Measurements from ENCODE around the gene PTPRC. TPM values are rescaled to one million over a fixed set of nuclear protein-coding genes. Genes with fewer than 3 reads are reported as not detected.

PTPRC gene
- total and polyA plus RNA-seq, 2 donors, result 130 to 490 TPM

- H3K27ac ChIP-seq (ENCODE audit: low read depth in 1 of 2, low read length in 1 of 2), result no peak overlapping the region
- peaks cover 29 to 59% of the 10 kb centered on the region in 2 donors for H3K4me1 ChIP-seq (ENCODE audit: control insufficient read depth in 2 of 2, insufficient read depth in 2 of 2, low read length in 2 of 2)
- no peaks in the 10 kb centered on the region for H3K36me3 ChIP-seq (ENCODE audit: control insufficient read depth in 2 of 2, insufficient read depth in 2 of 2, low read length in 1 of 2)
- no peak overlapping the region for H3K4me3 ChIP-seq (ENCODE audit: low read length in 2 of 2)
- no peaks in the 10 kb centered on the region for H3K9me3 ChIP-seq (ENCODE audit: control insufficient read depth in 2 of 2, insufficient read depth in 1 of 2, low read length in 1 of 2)
- no peaks in the 10 kb centered on the region for H3K27me3 ChIP-seq (ENCODE audit: control insufficient read depth in 2 of 2, insufficient read depth in 1 of 2, low read length in 1 of 2)
- no peak for DNase-seq (ENCODE audit: low read depth in 6 of 9, low spot score in 9 of 9)
Observed at GRCh38 chr1:198617406-198617805, 21.4 kb upstream of the PTPRC start.

DNA sequence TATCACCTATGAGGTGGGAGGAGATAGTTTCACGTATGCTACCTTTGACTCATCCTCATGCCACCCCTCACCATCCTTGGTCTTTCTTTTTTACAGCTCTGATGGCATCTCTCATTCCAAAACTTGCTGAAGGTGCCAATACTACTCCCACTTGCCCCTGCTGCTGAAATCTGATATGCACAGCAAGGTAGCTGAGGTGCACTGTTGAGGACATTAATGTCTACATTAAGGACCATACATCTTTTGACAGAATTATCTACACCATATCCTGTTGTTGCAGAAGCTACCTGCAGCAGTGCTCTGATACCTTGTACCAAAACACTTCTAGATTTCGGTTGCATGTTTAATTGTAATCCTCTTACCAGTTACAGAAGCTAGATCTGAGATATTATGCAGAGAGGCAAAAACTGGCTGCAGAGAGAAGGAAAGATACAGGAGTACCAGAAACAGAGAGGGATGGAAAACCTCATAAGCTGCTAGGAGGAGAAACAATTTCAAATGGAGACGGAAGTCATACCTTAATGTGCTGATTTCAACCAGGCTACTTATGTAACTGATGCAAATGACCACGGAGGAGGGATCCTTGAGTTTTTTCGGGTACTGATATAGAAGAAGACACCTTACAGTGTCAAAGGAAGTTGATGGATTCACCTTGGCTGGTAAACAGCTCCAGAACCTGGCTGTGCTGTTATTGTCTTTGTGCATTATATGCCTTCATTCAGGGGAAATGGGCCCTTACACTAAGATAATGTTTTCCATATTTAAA, 19.3 kb upstream of the PTPRC start:
- Histone ChIP-seq H3K27ac (ENCODE audit: low read depth in 1 of 2, low read length in 1 of 2) (peak overlapping the region; percentile 78 to 96), H3K4me1 (ENCODE audit: control insufficient read depth in 2 of 2, insufficient read depth in 2 of 2, low read length in 2 of 2) (peaks cover 39 to 63% of the 10 kb centered on the region in 2 donors), H3K36me3 (ENCODE audit: control insufficient read depth in 2 of 2, insufficient read depth in 2 of 2, low read length in 1 of 2) (no peaks in the 10 kb centered on the region), H3K9me3 (ENCODE audit: control insufficient read depth in 2 of 2, insufficient read depth in 1 of 2, low read length in 1 of 2) (no peaks in the 10 kb centered on the region), H3K27me3 (ENCODE audit: control insufficient read depth in 2 of 2, insufficient read depth in 1 of 2, low read length in 1 of 2) (no peaks in the 10 kb centered on the region), H3K4me3 (ENCODE audit: low read length in 2 of 2) (no peak overlapping the region)
- 85% methylated on average over 5 of the region's 5 CpGs for WGBS
- no peak for DNase-seq (ENCODE audit: low read depth in 6 of 9, low spot score in 9 of 9)

DNA sequence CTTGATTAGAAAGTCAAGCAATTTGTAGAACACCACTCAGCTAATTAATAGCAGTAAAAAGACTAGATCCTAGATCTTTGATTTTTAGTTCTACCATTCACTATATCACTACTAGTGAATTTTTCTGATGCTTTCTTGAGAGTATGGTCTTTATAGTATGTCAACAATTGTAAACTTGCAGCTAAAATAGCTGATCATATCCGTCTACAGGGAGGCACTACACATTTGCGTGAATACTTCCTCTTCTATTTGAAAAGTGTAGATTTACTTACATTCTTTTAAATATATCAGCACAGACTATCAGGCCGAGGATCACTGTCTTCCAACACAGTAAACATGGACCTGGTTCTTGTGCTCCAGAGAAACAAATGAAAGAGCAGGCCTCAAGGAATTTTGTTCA, 18.6 kb upstream of the PTPRC start:
- H3K4me1 ChIP-seq (ENCODE audit: control insufficient read depth in 2 of 2, insufficient read depth in 2 of 2, low read length in 2 of 2), result peaks cover 37 to 59% of the 10 kb centered on the region in 2 donors
- H3K9me3 ChIP-seq (ENCODE audit: control insufficient read depth in 2 of 2, insufficient read depth in 1 of 2, low read length in 1 of 2), result no peaks in the 10 kb centered on the region
- 22% methylated on average over 3 of the region's 3 CpGs for WGBS
- no peaks in the 10 kb centered on the region for H3K27me3 ChIP-seq (ENCODE audit: control insufficient read depth in 2 of 2, insufficient read depth in 1 of 2, low read length in 1 of 2)
- H3K4me3 ChIP-seq (ENCODE audit: low read length in 2 of 2), result no peak overlapping the region
- no peaks in the 10 kb centered on the region for H3K36me3 ChIP-seq (ENCODE audit: control insufficient read depth in 2 of 2, insufficient read depth in 2 of 2, low read length in 1 of 2)
- H3K27ac ChIP-seq (ENCODE audit: low read depth in 1 of 2, low read length in 1 of 2), result peak overlapping the region; percentile 88 to 96
- DNase-seq (ENCODE audit: low read depth in 6 of 9, low spot score in 9 of 9), result no peak

DNA sequence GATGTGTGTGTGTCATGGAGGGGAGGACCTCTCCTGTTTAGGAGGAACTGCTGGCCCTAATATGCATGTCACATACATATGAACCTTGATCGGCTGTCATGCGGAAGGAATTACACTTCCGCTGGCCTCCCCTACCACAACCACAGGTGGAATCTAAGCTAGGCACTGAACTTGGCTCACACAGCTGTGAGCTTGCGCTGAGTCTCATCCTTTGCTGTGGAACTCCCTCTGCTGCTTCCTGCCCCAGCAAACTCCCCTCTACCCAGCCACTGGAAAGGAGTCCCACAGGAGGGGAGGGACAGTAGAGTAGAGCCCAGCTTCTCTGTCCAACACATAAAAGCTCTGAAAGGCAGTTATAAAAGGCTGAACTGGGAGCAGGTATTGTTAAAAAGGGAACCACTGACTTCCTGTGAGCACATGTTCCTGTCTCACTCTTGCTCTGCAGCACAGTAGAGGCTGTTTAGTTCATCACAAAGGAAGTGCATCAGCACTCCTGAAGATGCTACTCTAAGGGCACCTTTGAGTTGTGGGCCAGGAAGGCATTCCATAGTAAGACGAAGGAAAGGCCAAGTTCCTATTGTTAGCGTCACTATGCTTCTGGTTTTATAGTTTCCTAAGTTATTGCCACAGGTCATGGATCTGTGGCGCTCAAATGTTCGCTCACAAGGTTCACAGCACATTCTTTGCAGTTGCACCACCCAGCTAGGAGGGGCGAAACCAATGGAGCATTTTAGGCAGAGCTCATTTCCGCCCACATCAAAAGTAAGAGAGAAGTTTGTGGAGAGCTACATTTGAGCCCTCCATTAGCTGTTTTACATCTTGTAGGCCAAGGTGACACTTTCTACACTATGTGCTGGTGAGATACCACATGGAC, 17.7 kb upstream of the PTPRC start:
- H3K36me3 ChIP-seq (ENCODE audit: control insufficient read depth in 2 of 2, insufficient read depth in 2 of 2, low read length in 1 of 2), result no peaks in the 10 kb centered on the region
- no peaks in the 10 kb centered on the region for H3K9me3 ChIP-seq (ENCODE audit: control insufficient read depth in 2 of 2, insufficient read depth in 1 of 2, low read length in 1 of 2)
- H3K4me3 ChIP-seq (ENCODE audit: low read length in 2 of 2), result peak overlapping the region; percentile 25 to 37
- WGBS, result 3% methylated on average over 10 of the region's 10 CpGs
- no peaks in the 10 kb centered on the region for H3K27me3 ChIP-seq (ENCODE audit: control insufficient read depth in 2 of 2, insufficient read depth in 1 of 2, low read length in 1 of 2)
- peaks cover 33 to 50% of the 10 kb centered on the region in 2 donors for H3K4me1 ChIP-seq (ENCODE audit: control insufficient read depth in 2 of 2, insufficient read depth in 2 of 2, low read length in 2 of 2)
- DNase-seq (ENCODE audit: low read depth in 6 of 9, low spot score in 9 of 9), result peak; percentile 76 to 96 (median 82)
- peak overlapping the region; percentile 96 for H3K27ac ChIP-seq (ENCODE audit: low read depth in 1 of 2, low read length in 1 of 2)

GRCh38 chr1:198622001-198622400, 16.8 kb upstream of the PTPRC start:
- 89% methylated on average over 1 of the region's 1 CpG for WGBS
- DNase-seq (ENCODE audit: low read depth in 6 of 9, low spot score in 9 of 9), result no peak
- peaks cover 33 to 50% of the 10 kb centered on the region in 2 donors for H3K4me1 ChIP-seq (ENCODE audit: control insufficient read depth in 2 of 2, insufficient read depth in 2 of 2, low read length in 2 of 2)
- no peaks in the 10 kb centered on the region for H3K36me3 ChIP-seq (ENCODE audit: control insufficient read depth in 2 of 2, insufficient read depth in 2 of 2, low read length in 1 of 2)
- H3K9me3 ChIP-seq (ENCODE audit: control insufficient read depth in 2 of 2, insufficient read depth in 1 of 2, low read length in 1 of 2), result no peaks in the 10 kb centered on the region
- peak overlapping the region; percentile 96 for H3K27ac ChIP-seq (ENCODE audit: low read depth in 1 of 2, low read length in 1 of 2)
- peak overlapping the region; percentile 25 to 37 for H3K4me3 ChIP-seq (ENCODE audit: low read length in 2 of 2)
- no peaks in the 10 kb centered on the region for H3K27me3 ChIP-seq (ENCODE audit: control insufficient read depth in 2 of 2, insufficient read depth in 1 of 2, low read length in 1 of 2)

- 40% methylated on average over 4 of the region's 4 CpGs for WGBS
- peak overlapping the region; percentile 23 to 72 for H3K27ac ChIP-seq (ENCODE audit: low read depth in 1 of 2, low read length in 1 of 2)
- peaks cover 38 to 47% of the 10 kb centered on the region in 2 donors for H3K4me1 ChIP-seq (ENCODE audit: control insufficient read depth in 2 of 2, insufficient read depth in 2 of 2, low read length in 2 of 2)
Observed at GRCh38 chr1:198623752-198624647, 14.8 kb upstream of the PTPRC start.

DNA sequence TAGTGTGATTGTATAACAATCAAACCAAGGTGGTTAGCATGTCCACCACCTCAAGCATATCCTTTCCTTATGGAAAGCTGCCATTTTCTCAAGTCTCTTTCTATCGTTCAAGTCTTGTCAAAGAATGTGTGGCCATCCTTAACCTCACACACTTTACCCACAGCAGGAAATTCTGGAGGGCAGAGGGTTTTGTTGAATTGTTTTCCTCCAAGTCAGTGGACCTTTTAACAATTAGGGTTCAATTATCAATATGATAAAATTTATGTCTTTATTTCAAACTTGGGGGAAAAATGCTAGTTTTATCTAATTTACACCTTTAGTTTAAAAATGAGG, 14.2 kb upstream of the PTPRC start:
- Histone ChIP-seq H3K4me3 (ENCODE audit: low read length in 2 of 2) (no peak overlapping the region), H3K9me3 (ENCODE audit: control insufficient read depth in 2 of 2, insufficient read depth in 1 of 2, low read length in 1 of 2) (no peaks in the 10 kb centered on the region), H3K27ac (ENCODE audit: low read depth in 1 of 2, low read length in 1 of 2) (peak overlapping the region in 1 of 2 donors; percentile 48), H3K4me1 (ENCODE audit: control insufficient read depth in 2 of 2, insufficient read depth in 2 of 2, low read length in 2 of 2) (peaks cover 33 to 41% of the 10 kb centered on the region in 2 donors), H3K27me3 (ENCODE audit: control insufficient read depth in 2 of 2, insufficient read depth in 1 of 2, low read length in 1 of 2) (no peaks in the 10 kb centered on the region), H3K36me3 (ENCODE audit: control insufficient read depth in 2 of 2, insufficient read depth in 2 of 2, low read length in 1 of 2) (no peaks in the 10 kb centered on the region)
- 68% methylated on average over 1 of the region's 1 CpG for WGBS
- DNase-seq (ENCODE audit: low read depth in 6 of 9, low spot score in 9 of 9), result no peak

More at GRCh38 chr1:198623752-198624647, 14.8 kb upstream of the PTPRC start:
- no peaks in the 10 kb centered on the region for H3K27me3 ChIP-seq (ENCODE audit: control insufficient read depth in 2 of 2, insufficient read depth in 1 of 2, low read length in 1 of 2)
- DNase-seq (ENCODE audit: low read depth in 6 of 9, low spot score in 9 of 9), result no peak
- H3K4me3 ChIP-seq (ENCODE audit: low read length in 2 of 2), result no peak overlapping the region
- no peaks in the 10 kb centered on the region for H3K36me3 ChIP-seq (ENCODE audit: control insufficient read depth in 2 of 2, insufficient read depth in 2 of 2, low read length in 1 of 2)
- no peaks in the 10 kb centered on the region for H3K9me3 ChIP-seq (ENCODE audit: control insufficient read depth in 2 of 2, insufficient read depth in 1 of 2, low read length in 1 of 2)

DNA sequence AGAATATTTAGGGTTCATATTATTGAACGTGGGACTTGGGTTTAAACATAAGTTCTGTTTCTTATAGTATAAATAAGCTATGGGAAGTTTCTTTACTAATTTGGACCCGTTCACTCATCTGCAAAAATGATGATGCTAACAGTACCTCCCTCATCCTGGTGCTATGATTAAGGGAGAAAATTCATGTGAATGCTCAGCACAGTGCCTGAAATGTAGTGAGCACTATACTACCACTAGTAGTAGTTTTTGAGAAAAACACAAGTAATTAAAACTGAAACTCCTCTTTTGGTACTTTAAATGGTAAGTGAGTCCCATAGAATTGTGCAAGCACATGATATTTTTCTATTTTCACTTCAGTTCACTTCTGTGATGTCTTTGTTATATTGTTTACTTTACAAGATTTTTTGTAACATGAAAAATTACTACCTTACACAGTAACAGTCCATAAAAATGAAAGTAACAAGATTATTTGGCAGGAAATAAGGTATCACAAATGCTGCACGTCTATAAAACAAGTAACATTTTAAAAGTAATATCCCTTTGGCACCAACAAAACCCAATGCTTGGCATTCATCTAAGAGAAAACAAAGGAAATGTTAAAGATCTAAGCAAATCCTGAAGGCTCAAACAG, 11.3 kb upstream of the PTPRC start:
- H3K4me1 ChIP-seq (ENCODE audit: control insufficient read depth in 2 of 2, insufficient read depth in 2 of 2, low read length in 2 of 2), result peaks cover 24 to 25% of the 10 kb centered on the region in 2 donors
- no peak for DNase-seq (ENCODE audit: low read depth in 6 of 9, low spot score in 9 of 9)
- 67% methylated on average over 3 of the region's 3 CpGs for WGBS
- no peaks in the 10 kb centered on the region for H3K27me3 ChIP-seq (ENCODE audit: control insufficient read depth in 2 of 2, insufficient read depth in 1 of 2, low read length in 1 of 2)
- H3K36me3 ChIP-seq (ENCODE audit: control insufficient read depth in 2 of 2, insufficient read depth in 2 of 2, low read length in 1 of 2), result no peaks in the 10 kb centered on the region
- H3K9me3 ChIP-seq (ENCODE audit: control insufficient read depth in 2 of 2, insufficient read depth in 1 of 2, low read length in 1 of 2), result no peaks in the 10 kb centered on the region
- H3K4me3 ChIP-seq (ENCODE audit: low read length in 2 of 2), result no peak overlapping the region
- no peak overlapping the region for H3K27ac ChIP-seq (ENCODE audit: low read depth in 1 of 2, low read length in 1 of 2)
